Transverse colon (tissue), 4 donors: Measurements from ENCODE around the gene ZNF208.
"Not testable (repeated sequence)": the region's sequence is repeated elsewhere in the genome, so short reads cannot be mapped to it uniquely, and the experiment has no call there.

ENCODE experiments used
- POLR2AphosphoS5 ChIP-seq, 3 donors: sonication (generic); formaldehyde crosslinking; IDR thresholded peaks; one replicate each; pipeline ENCODE4 v1.6.1; 2016; ENCODE audit warnings: antibody characterized with exemption in 3 of 3
- TF ChIP-seq, protein P1 (sequence below), 5 experiments: fragments of 200-600 bp in 3 of 5; fragments of 450-650 bp in 2 of 5; sonication (generic) in 3 of 5; IDR thresholded peaks; 1 replicate in 2 of 5; 2 replicates in 3 of 5; pipeline ENCODE4 v1.5.1; 2016 to 2017; ENCODE audit warnings: antibody characterized with exemption in 5 of 5, inconsistent platforms in 3 of 5, mild to moderate bottlenecking in 2 of 5, moderate library complexity in 1 of 5

- TF ChIP-seq, protein P1, sequence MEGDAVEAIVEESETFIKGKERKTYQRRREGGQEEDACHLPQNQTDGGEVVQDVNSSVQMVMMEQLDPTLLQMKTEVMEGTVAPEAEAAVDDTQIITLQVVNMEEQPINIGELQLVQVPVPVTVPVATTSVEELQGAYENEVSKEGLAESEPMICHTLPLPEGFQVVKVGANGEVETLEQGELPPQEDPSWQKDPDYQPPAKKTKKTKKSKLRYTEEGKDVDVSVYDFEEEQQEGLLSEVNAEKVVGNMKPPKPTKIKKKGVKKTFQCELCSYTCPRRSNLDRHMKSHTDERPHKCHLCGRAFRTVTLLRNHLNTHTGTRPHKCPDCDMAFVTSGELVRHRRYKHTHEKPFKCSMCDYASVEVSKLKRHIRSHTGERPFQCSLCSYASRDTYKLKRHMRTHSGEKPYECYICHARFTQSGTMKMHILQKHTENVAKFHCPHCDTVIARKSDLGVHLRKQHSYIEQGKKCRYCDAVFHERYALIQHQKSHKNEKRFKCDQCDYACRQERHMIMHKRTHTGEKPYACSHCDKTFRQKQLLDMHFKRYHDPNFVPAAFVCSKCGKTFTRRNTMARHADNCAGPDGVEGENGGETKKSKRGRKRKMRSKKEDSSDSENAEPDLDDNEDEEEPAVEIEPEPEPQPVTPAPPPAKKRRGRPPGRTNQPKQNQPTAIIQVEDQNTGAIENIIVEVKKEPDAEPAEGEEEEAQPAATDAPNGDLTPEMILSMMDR (IDR thresholded peaks at IDR 0.05): not testable (repeated sequence)
- TF ChIP-seq POLR2AphosphoS5 (IDR thresholded peaks at IDR 0.05): not testable (repeated sequence)
Observed at GRCh38 chr19:22025539-22025938, 14.8 kb upstream of the ZNF208 start.
